Activated B cell treated with CpG ODN at 0.5 μM for 24 hours (primary cell): ENCODE results near the gene ARFGAP2. TPM values are rescaled to one million over a fixed set of nuclear protein-coding genes. Genes with fewer than 3 reads are reported as not detected.

Experiments
- ATAC-seq: fragments of 200-7000 bp; cut with Tn5 transposase; one replicate; pipeline ENCODE4 v1.10.0; 2021; ENCODE audit warnings: low read depth, mild to moderate bottlenecking, moderate library complexity
- CTCF ChIA-PET: fragments of 350-600 bp; sonication (Branson Sonifier 250); formaldehyde crosslinking; loops from one replicate; lab custom pipeline; 2021; ENCODE audit warnings: antibody characterized with exemption; lab: Charles Lee
- POLR2A ChIA-PET: fragments of 350-600 bp; sonication (Branson Sonifier 250); formaldehyde crosslinking; loops from one replicate; lab custom pipeline; 2021; ENCODE audit warnings: antibody characterized with exemption; lab: Charles Lee
- DNase-seq: peaks from one replicate; pipeline ENCODE4 v3.0.0; 2022
- H3K27ac Mint-ChIP-seq: one replicate; pipeline ENCODE4 v1.8.0; 2020; ENCODE audit warnings: mixed read lengths
- H3K27me3 Mint-ChIP-seq: one replicate; pipeline ENCODE4 v1.8.0; 2021; ENCODE audit warnings: mixed read lengths
- H3K36me3 Mint-ChIP-seq: one replicate; pipeline ENCODE4 v1.8.0; 2021; ENCODE audit warnings: low read depth, mixed read lengths
- H3K4me1 Mint-ChIP-seq: one replicate; pipeline ENCODE4 v1.8.0; 2021; ENCODE audit warnings: mixed read lengths
- H3K4me3 Mint-ChIP-seq: one replicate; pipeline ENCODE4 v1.8.0; 2020; ENCODE audit warnings: mild to moderate bottlenecking, mixed read lengths
- H3K9me3 Mint-ChIP-seq: one replicate; pipeline ENCODE4 v1.8.0; 2020; ENCODE audit warnings: mixed read lengths
- intact Hi-C: fragments of 100-400 bp; cut with micrococcal nuclease; formaldehyde crosslinking; loops from one replicate; pipeline ENCODE4 v1.15.1; 2024
- total RNA-seq: library from RNA; stranded (reverse); gene quantifications from 2 replicates; pipeline ENCODE4 v1.2.3, GENCODE V29; 2022
- TF ChIP-seq, protein P1 (sequence below): fragments of 200-600 bp; IDR thresholded peaks from one replicate; pipeline ENCODE4 v1.8.0; 2022; ENCODE audit warnings: antibody characterized with exemption, mild to moderate bottlenecking

ARFGAP2 gene
- total RNA-seq, 1 donor from 2014 or later = 176 TPM

DNA sequence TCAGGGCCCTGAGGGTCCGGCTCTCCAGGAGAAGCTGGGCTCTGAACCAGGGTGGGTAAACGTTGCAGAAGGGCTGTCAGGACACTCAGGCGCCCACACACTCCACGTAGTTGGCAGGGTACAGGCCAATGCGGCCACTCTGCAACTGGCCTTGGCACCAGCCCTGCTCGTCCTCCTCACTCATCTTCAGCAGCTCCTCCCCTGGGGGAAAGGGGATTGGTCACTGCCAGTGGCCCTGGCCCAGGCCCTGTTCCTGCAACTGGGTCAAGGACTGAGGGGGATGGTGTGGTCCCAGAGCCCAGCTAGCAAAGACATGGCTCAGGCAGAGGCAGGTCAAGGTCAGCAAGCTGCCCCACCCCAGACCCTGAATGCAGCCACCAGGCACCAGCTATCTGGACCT is 1.2 kb upstream of the ARFGAP2 start:
- intact Hi-C loops = loop anchor here (1.0 to 2.0 kb wide), 16 partner anchors 8 to 675 kb away; partner anchors contain the start of genes ACP2, ARHGAP1, ATG13 and CELF1
- POLR2A ChIA-PET = interaction anchor here (0.5 to 2.4 kb wide), 8 partner anchors 14 to 255 kb away, joined by 3 to 32 read pairs (median 4); partner anchors contain the start of genes ACP2 and DDB2

GRCh38 chr11:47177229-47177845 is 658 bp upstream of the ARFGAP2 start:
- Mint-ChIP-seq H3K4me3 (peak overlapping the region; percentile 98), H3K36me3 (peaks cover 37% of the 10 kb centered on the region), H3K27ac (peak overlapping the region; percentile 99), H3K9me3 (no peaks in the 10 kb centered on the region), H3K4me1 (peaks cover 35% of the 10 kb centered on the region), H3K27me3 (no peaks in the 10 kb centered on the region)
- intact Hi-C loops = loop anchor here (1.0 to 2.0 kb wide), 16 partner anchors 9 to 675 kb away; partner anchors contain the start of genes ACP2, ARHGAP1, ATG13 and CELF1
- ChIA-PET POLR2A (interaction anchor here (0.6 to 2.4 kb wide), 7 partner anchors 14 to 819 kb away, joined by 3 to 32 read pairs (median 5); partner anchors contain the start of genes ACP2 and DDB2), CTCF (interaction anchor here (0.8 to 3.7 kb wide), 9 partner anchors 9 to 276 kb away, joined by 3 to 40 read pairs (median 3); partner anchors contain the start of genes ACP2, DDB2, NR1H3 and SLC39A13)
- DNase-seq = no peak
- peak; percentile 55 for ATAC-seq
- TF ChIP-seq, protein P1, sequence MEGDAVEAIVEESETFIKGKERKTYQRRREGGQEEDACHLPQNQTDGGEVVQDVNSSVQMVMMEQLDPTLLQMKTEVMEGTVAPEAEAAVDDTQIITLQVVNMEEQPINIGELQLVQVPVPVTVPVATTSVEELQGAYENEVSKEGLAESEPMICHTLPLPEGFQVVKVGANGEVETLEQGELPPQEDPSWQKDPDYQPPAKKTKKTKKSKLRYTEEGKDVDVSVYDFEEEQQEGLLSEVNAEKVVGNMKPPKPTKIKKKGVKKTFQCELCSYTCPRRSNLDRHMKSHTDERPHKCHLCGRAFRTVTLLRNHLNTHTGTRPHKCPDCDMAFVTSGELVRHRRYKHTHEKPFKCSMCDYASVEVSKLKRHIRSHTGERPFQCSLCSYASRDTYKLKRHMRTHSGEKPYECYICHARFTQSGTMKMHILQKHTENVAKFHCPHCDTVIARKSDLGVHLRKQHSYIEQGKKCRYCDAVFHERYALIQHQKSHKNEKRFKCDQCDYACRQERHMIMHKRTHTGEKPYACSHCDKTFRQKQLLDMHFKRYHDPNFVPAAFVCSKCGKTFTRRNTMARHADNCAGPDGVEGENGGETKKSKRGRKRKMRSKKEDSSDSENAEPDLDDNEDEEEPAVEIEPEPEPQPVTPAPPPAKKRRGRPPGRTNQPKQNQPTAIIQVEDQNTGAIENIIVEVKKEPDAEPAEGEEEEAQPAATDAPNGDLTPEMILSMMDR = no peak

More for the DNA sequence above, 1.2 kb upstream of the ARFGAP2 start:
- CTCF ChIA-PET = interaction anchor here (0.8 to 3.7 kb wide), 9 partner anchors 9 to 276 kb away, joined by 3 to 40 read pairs (median 3); partner anchors contain the start of genes ACP2, DDB2, NR1H3 and SLC39A13
- H3K27ac Mint-ChIP-seq = peak overlapping the region; percentile 99
- peak overlapping the region; percentile 98 for H3K4me3 Mint-ChIP-seq
- ATAC-seq (no peak), DNase-seq (no peak)
- peaks cover 32% of the 10 kb centered on the region for H3K36me3 Mint-ChIP-seq
- no peaks in the 10 kb centered on the region for H3K27me3 Mint-ChIP-seq
- H3K4me1 Mint-ChIP-seq = peaks cover 32% of the 10 kb centered on the region
- TF ChIP-seq, protein P1 = no peak
- no peaks in the 10 kb centered on the region for H3K9me3 Mint-ChIP-seq

DNA sequence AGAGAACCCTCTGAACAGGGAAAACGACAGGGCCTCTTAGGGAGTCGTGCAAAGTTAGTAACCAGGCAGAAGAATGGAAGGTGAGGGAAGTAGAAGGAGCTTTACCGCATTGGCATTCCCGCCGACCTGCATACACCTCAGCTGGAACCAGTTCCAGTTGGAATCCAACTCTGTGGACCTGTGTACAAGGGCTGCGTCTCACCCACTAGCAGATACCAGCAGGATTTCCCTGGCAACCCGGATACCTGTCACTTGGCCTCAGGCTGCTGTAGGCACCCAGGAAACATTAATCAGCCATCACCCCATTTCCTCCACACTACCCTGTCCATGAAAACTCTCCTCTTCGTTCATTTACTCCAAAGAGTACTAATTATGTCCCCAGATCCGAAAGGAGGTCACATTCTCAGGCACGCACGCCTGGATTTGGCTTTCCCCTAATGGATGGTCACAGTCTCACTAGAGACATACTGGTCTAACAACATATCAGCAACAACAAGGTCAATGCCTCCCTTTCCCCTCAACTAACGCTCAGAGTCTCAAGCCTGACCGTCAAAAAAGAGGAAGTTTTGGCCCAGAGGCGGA is 842 bp downstream of the ARFGAP2 start:
- H3K27me3 Mint-ChIP-seq = no peaks in the 10 kb centered on the region
- ChIA-PET CTCF (interaction anchor here (1.2 kb wide), 1 partner anchor 84 kb away, joined by 3 read pairs; no protein-coding TSS in a partner anchor), POLR2A (interaction anchor here (0.9 to 1.5 kb wide), 5 partner anchors 39 to 97 kb away, joined by 3 to 5 read pairs (median 4); partner anchors contain the start of genes ACP2 and DDB2)
- TF ChIP-seq, protein P1 = no peak
- H3K4me1 Mint-ChIP-seq = peaks cover 35% of the 10 kb centered on the region
- ATAC-seq (no peak), DNase-seq (no peak)
- peak overlapping the region; percentile 98 for H3K4me3 Mint-ChIP-seq
- H3K27ac Mint-ChIP-seq = peak overlapping the region; percentile 98
- no peaks in the 10 kb centered on the region for H3K9me3 Mint-ChIP-seq
- intact Hi-C loops = loop anchor here (1.0 to 2.0 kb wide), 3 partner anchors 15 to 677 kb away; partner anchors contain the start of gene CELF1
- peaks cover 52% of the 10 kb centered on the region for H3K36me3 Mint-ChIP-seq

- TF ChIP-seq, protein P1 = no peak
- ATAC-seq (no peak), DNase-seq (no peak)
- ChIA-PET CTCF (interaction anchor here (0.8 to 1.4 kb wide), 2 partner anchors 10 to 87 kb away, joined by 3 read pairs; no protein-coding TSS in a partner anchor), POLR2A (interaction anchor here (0.5 to 1.2 kb wide), 2 partner anchors 14 to 279 kb away, joined by 3 to 4 read pairs; no protein-coding TSS in a partner anchor)
- Mint-ChIP-seq H3K27ac (no peak overlapping the region), H3K27me3 (no peaks in the 10 kb centered on the region), H3K4me1 (peaks cover 28% of the 10 kb centered on the region), H3K9me3 (no peaks in the 10 kb centered on the region), H3K36me3 (peaks cover 71% of the 10 kb centered on the region), H3K4me3 (no peak overlapping the region)
- intact Hi-C loops = no loop called here
These were observed 3.8 kb downstream of the ARFGAP2 start for GRCh38 chr11:47172740-47173336.
